ENCODE measurements around the gene TSPYL6.
"Not testable (repeated sequence)": the region's sequence is repeated elsewhere in the genome, so short reads cannot be mapped to it uniquely, and the experiment has no call there.

Gene TSPYL6

DNA sequence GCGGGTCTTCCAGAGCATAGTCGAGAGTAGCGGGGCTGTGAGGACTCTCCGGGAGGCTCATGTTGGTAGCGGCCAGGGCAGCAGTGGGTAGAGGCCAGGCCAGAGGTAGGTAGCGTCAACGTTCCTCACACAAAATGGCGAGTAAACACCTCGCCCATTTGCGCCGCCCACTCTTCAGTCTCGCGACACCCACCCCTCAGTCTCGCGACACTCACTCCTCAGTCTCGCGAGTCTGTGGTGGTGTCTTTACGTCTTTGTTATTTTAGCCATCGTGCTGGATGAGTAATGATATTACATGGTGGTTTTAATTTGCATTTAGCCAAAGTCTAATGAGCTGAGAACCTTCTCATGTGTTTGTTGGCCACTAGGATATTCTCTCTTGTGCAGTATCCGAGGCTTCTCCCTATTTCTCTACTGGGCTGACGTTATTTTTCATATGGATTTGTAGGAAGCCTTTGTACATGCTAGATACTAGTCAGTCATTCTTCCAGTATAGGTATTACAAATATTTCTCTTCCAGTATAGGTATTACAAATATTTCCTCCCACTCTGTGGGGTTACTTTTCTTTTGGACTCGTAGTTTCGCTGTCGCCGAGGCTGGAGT, at the start of gene TSPYL6:
TSPYL6 (minus strand) TSS at position 139 of the 604 bp plus-strand sequence; CDS start at position 61, 78 bp downstream.
- no peak for DNase-seq

DNA sequence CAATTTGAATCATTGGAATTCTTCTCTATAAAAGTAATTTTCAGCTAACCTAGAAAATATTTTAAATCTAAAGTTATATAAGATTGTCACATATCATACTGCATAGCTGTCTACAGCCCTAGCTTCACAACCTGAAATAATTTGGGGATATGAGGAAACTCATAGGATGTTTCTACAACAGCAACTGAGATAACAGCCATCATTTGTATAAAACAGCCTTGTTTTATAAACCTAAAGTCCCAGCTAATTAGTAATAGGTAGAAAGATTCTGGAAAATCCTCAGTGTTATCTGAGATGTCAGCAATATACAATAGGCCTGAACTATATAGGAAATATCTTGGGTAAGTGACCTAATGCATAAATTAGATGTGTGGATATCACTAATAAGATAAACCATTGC, 47.6 kb upstream of the TSPYL6 start:
- DNase-seq = no peak

DNA sequence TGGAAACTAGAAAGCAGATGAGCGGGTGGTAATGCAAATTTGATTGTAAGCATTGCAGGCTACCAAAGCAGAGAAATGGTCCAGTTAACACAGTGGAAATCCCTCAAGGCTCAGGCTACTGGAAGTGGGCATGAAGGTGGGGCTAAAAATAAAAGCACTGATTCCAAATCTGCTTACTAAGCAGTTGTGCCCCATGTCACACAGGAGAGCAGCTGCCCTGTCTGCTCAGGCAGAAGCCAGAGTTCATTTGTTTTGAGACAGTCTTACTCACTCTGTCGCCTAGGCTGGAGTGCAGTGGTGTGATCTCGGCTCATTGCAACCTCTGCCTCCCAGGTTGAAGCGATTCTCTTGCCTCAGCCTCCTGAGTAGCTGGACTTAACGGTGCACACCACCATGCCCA, 42.5 kb upstream of the TSPYL6 start:
- no peak for DNase-seq

DNA sequence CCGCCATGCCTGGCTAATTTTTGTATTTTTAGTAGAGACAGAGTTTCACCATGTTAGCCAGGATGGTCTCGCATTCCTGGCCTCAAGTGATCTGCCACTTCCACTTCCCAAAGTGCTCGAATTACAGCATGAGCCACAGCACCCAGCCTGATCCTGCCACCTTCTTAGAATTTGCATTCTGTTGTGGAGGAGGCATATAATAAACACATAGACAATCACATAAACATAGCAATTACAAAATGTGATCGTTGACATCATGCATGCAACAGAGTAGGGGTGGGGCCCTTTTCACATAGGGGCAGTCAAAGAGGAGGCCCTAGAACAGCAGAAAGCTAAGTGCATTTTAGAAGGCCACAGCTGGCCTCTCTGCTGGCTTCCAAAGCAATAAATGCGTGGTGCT, 39.9 kb upstream of the TSPYL6 start:
- no peak for DNase-seq

- DNase-seq = not testable (repeated sequence)
Observed at GRCh38 chr2:54294665-54295064, 38.6 kb upstream of the TSPYL6 start.

- DNase-seq = no peak
Observed at GRCh38 chr2:54290356-54291025, 34.5 kb upstream of the TSPYL6 start.

DNA sequence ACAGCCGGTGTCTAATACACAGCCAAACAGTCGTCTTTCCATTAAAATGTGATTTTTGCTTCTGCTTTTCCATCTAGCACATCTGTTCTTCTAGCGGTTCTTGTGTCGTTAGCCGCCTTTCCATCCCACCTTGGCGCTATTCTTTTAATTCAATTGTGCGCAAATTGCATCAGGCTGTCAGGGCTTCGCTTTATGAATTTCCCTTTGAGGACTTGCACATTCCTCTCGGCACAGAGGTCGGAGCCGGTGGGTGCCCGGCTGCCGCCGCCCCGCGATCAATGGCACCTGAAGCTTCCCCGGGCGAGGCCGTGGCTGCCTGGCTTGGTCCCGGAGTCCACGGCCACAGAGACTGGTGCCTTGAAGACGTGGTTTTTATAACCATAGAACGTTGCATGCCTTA, 33.9 kb upstream of the TSPYL6 start:
- DNase-seq = no peak

- no peak for DNase-seq
Observed at GRCh38 chr2:54287532-54287931, 31.5 kb upstream of the TSPYL6 start.

- DNase-seq = no peak
Observed at GRCh38 chr2:54285451-54285850, 29.4 kb upstream of the TSPYL6 start.

DNA sequence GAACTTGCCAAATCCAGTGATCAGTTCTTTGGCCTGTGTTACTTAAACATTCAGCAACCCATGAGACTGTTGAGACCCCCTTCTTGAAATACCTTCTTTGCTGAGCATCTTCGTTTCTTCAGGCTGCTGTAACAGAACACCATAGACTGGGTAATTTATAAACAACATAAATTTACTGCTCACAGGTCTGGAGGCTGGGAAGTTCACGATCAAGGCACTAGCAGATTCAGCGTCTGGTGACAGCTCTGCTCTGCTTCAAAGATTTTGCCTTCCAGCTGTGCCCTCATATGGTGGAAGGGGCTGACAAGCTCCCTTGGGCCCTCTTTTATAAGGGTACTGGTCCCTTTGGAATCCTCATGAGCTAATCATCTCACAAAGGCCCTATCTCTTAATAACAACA, 28.8 kb upstream of the TSPYL6 start:
- DNase-seq = no peak

GRCh38 chr2:54279385-54279784, 23.4 kb upstream of the TSPYL6 start:
- DNase-seq = no peak

GRCh38 chr2:54275541-54275940, 19.5 kb upstream of the TSPYL6 start:
- no peak for DNase-seq

DNA sequence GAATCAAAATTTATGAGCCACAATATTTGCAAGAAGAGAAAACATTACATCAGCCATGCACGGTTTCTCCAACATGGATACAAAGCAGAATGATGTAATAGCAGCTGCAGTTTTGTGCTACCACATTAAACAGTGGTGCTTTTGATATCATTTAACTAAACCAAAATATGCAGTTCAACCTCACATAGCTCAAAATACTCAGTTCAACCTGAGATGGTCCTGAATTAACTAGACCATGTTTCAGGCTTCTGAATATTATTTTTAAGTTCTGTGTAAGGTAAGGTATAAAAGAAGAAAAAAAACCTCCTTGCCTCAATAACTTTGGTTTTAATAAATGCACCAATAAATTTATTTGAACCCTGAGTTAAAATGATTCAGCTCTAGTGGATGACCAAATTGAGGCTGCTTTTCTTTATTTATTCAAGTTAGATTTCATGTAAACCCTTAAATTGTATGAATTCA, 18.8 kb upstream of the TSPYL6 start:
- DNase-seq = no peak

DNA sequence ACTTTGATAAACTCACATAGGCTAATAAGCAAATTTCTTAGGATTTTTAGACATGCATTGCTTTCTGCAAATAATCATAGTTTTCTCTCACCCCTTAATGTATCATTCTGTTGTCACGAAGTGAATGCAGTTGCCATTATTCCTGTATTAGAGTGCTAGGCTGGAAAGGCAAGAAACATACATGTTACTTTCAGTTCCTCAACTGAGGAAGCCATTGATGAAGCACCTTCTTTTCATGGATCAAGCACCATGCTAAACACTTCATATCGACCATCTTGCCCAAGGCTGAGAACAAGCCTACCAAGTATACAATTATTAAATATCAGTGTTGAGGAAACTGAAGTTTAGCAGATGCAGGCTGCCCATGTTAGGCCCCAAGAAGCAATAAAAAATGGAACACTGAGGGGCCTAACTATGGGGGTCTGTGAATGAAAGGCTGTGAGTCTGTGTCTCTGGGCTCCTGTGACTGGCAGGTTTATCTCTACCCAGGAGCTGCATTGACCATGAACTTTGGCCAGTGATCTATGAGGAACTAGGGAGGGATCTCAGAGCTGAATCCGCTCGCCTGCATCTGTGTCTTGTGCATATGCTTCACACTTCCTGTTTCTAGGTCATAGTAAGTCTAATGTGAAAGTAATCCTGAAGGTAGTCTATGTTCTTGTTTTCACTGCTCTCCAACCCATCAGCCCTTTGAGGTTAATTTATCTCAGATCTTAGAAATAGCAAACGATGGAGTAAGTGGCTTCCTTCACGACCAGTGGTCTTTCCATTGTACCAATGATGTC, 16.0 kb upstream of the TSPYL6 start:
- no peak for DNase-seq

- DNase-seq = no peak
Observed at GRCh38 chr2:54271189-54271588, 15.2 kb upstream of the TSPYL6 start.

DNA sequence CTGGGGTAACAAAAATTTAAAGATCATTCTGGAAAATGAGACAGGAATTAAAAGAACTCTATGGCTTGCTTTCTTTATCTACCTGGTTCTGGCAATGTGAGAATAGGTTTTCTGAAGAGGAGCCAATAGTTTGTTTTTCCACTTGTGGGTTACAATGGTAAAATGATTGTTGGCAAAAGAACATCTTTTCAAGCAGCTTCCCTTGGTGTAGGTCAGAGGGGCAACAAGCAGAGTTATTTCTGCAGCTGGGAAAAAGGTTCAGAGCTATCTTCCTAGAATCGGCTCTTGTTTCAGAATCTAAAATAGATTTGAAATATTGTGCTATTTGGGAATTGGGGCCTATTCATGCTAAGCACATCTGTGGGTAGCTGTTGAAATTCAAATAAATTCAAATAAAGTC, 11.5 kb upstream of the TSPYL6 start:
- DNase-seq = peak; percentile 9

GRCh38 chr2:54265081-54265480, 9.1 kb upstream of the TSPYL6 start:
- DNase-seq = not testable (repeated sequence)

- no peak for DNase-seq
Observed at GRCh38 chr2:54262015-54262765, 6.2 kb upstream of the TSPYL6 start.

DNA sequence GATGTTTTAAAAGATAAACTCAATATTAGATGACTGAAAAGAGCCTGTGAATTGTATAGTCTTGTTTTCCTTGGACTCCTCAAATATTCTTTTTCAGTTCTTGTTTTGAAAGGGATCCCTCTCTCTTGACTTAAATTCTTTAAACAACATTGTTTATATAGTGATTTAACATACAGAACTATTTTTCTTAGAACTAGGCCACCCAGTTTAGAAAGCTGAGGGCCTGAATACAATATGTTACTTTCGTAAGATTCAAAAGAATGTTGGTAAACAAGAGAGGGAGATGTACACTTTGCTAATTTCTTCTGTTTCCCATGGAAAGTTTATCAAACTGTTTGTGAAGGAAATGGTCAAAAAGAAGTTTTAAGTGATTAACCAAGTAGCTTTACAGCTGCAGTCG, 5.5 kb upstream of the TSPYL6 start:
- no peak for DNase-seq

- DNase-seq = no peak
Observed at GRCh38 chr2:54260241-54260595, 4.2 kb upstream of the TSPYL6 start.

DNA sequence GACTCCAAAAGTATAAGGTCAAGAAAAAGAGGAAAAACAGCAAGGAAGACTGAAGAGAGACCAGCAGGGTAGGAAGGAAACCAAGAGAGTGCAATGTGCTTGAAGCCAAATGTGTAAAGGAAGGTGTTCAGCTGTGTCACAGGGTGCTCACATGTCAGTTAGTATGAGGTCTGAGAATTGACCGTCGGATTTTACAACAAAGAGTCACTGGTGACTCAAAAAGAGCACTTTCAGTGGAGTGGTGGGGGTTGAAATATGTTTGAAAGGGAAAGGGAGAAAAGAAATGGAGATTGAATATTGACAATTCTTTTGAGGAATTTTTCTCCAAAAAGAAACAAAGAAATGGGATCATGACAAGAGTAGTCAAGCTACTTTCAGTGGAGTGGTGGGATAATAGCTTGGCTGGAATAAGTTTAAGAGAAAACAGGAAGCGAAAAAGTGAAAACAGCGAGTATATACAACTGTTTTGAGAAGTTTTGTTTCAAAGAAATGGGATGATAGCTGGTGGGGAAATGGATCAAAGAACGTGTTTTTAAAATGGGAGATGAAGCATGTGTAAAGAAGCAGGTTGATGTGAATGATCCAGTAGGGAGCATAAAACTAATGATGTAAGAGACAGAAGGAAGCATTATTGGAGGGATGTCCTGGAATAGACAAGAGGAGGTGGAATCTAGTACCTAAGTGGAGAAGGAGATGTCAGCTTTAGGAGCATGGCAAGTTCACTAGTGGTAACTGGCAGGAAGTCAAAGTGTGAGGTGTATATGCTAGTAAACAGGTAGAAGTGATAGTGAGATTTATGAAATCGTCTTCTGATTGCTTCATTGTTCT, 3.6 kb upstream of the TSPYL6 start:
- DNase-seq = no peak

- DNase-seq = no peak
Observed at GRCh38 chr2:54258166-54258565, 2.1 kb upstream of the TSPYL6 start.

Data from NCI-H1092 treated with DMSO at 0.1 percent for 48 hours (cell line).